NCI-H146 treated with DMSO at 0.1 percent for 48 hours (cell line): Measurements from ENCODE around the gene MOV10L1.
A peak's percentile ranks its signal among the peaks of the same experiment; 100 is the strongest.
"Not testable (repeated sequence)": the region's sequence is repeated elsewhere in the genome, so short reads cannot be mapped to it uniquely, and the experiment has no call there.

Experiments
- DNase-seq: peaks from one replicate; lab custom pipeline; 2025; ENCODE audit not compliant: unreplicated experiment; lab: John Stamatoyannopoulos, UW

The MOV10L1 gene

DNA sequence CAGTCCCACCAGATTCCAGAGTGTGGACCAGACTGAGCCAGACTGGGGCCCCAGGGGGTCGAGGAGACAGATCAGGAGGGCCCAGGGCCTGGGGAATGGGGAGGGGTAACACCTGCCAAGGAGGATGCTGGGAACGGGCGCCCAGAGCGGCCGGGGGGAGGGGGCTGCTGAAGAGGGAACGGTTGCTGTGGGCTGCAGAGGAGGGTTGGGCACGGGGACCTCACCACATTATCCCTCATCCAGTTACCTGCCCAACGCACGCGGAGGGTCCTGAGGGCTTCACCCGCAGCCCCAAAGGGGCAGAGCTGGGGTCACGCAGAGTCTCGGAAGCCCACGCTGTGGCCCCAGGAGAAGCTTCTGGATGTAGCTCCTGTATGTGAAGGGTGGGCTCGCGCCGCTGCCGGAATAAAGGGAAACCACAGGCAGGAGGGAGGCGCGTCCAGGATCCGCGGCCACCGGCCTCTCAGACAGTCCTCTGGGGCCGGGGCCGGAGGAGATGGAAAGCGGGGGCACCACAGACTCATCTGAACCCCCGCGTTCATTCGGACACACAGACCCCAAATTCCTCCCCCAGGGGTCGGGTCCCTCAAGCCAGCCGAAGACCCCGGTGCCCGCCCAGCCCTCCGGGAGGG lies 110.1 kb downstream of the MOV10L1 start:
- no peak for DNase-seq

DNA sequence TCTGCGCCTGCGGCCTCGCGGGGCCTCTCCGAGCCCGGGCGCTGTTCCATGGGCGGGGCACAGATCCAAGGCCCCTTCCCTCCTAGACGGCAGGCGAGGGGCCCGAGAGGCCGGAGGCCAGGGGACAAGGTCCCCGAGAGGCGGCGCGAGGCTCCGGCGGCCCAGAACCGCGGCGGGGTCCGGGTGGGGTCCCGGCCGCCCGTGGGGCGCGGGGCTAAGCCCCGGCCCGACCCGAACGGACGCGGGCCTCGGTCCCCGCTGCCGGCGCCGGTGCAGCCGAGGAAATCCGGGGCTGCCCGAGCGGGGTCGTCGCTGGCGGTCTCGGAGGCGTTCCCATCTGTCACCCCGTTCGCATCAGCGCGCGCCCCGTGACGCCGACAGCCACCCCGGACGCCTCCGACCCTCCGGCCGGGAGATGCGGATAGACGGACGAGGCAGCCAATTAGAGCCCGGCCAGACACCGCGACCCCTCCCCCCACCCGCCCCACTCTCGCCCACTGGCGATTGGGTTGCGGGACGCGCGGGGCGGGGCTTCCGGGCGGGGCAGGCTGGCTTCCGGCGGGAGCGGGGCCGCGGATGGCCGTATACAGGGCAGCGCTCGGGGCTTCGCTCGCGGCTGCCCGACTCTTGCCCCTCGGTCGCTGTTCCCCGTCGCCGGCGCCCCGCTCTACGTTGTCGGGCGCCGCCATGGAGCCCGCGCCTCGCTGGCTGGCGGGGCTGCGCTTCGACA lies 110.8 kb downstream of the MOV10L1 start, which contains the start of gene SELENOO:
TSS of gene SELENOO (plus strand) at position 551 of the 730 bp plus-strand sequence. CDS start at position 577, 26 bp downstream.
- peak; percentile 48 for DNase-seq

- DNase-seq = peak; percentile 2
Observed at GRCh38 chr22:50201191-50202129, 111.7 kb downstream of the MOV10L1 start.

DNA sequence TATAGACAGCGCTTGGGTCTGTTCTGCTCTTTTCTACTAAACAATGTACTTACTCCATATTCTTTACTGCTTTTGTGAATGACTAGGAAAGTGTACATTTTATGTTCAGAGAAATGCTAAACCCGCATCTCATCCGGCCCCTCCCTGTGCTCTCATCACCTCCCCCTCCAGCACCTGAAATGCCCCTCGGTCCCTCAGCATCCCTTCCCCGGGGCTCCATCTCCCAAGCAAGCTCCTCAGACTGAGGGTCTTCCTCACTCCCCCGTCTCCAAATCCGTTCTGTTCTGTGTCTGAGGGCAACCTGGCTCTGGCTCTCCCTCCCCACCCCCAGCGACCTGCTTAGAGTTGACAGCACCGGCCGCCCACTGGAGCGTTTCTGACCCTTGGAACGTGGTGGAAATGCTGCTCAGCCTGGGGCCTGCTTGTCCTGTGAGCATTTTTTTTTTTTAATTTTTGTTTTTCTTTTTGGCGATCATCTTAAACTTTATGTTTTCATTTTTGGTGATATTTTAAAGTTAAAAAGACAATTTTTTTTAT lies 112.4 kb downstream of the MOV10L1 start:
- no peak for DNase-seq

DNA sequence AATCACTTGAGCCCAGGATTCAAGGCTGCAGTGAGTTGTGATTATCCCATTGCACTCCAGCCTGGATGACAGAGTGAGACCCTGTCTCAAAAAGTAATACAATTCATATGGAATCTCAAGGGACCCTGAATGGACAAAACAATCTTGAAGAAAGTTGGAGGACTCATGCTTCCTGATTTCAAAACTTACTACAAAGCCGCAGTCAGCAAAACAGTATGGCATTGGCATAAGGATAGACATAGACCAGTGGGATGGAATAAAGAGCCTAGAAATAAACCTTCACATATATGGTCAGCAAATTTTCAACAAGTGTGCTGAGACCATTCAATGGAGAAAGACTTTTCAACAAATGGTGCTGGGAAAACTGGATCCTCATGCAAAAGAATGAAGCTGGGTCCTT lies 113.5 kb downstream of the MOV10L1 start:
- DNase-seq = no peak

DNA sequence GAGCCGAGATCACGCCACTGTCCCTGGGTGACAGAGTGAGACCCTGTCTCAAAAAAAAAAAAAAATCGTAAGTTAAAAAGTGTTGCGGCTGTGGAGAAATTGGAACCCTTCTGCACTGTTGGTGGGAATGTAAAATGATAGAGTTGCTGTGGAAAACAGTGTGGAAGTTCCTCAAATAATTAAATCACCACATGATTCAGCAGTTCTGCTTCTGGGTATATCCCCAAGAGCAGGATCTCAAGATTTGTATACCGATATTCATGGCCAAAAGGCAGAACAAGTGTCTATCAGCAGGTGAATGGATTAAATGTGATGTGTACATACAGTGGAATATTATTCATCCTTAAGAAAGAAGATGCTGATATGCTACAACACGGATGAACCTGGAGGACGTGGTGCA lies 114.8 kb downstream of the MOV10L1 start:
- DNase-seq = no peak

DNA sequence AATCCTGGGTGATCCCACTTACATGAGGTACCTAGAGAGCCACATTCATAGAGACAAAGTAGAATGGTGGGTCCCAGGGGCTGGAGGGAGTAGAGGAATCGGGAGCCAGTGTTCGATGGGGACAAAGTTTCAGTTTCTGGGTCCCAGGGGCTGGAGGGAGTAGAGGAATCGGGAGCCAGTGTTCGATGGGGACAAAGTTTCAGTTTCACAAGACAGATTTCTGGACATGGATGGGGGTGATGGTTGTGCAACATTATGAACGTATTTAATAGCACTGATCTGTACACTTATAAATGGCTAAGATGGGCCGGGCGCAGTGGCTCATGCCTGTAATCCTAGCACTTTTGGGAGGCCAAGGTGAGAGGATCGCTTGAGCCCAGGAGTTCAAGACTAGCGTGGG lies 115.2 kb downstream of the MOV10L1 start:
- DNase-seq = not testable (repeated sequence)

- no peak for DNase-seq
Observed at GRCh38 chr22:50205781-50206569, 116.2 kb downstream of the MOV10L1 start.

DNA sequence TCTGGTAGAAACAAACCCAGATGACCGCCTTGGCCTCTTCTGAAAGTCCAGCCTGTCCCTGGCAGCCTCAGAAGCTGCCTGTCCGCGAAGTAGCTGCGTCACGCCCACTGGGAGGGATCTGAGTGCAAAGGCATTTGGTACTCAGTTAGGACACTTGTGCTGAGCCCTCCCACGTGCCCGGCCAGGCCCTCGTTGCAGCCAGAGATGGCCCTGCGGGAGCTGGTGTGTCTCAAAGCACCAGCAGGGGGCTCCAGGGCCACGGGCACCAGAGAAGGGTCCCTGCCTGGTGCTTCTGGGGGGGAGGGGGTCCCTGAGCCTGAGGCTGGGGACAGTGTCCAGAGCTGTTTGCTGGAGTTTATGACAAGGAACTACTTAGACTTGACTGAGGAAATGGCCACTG lies 116.8 kb downstream of the MOV10L1 start:
- no peak for DNase-seq

- no peak for DNase-seq
Observed at GRCh38 chr22:50207383-50208140, 117.8 kb downstream of the MOV10L1 start.

DNA sequence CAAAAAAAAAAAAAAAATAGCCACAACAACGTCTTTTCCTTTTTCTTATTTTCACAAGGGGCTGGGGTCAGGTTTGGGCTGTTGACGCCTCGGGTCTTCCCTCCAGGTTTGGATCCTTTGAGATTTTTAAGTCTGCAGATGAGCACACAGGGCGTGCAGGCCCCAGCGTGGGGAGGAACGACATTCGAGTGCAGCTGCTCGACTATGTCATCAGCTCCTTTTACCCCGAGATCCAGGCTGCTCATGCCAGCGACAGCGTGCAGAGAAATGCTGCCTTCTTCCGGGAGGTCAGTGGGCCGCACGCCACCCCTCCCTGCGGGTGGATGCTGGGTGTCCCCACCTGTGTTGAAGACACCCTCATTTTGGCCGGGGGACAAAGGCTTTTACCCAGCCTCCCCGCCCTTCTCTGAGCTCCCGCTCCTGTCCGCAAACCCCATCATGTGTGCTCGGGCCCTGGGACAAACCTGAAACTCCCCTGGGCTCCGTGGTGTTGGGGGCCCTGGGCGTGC lies 118.7 kb downstream of the MOV10L1 start:
- DNase-seq = no peak

- DNase-seq = no peak
Observed at GRCh38 chr22:50208939-50209892, 119.4 kb downstream of the MOV10L1 start.

DNA sequence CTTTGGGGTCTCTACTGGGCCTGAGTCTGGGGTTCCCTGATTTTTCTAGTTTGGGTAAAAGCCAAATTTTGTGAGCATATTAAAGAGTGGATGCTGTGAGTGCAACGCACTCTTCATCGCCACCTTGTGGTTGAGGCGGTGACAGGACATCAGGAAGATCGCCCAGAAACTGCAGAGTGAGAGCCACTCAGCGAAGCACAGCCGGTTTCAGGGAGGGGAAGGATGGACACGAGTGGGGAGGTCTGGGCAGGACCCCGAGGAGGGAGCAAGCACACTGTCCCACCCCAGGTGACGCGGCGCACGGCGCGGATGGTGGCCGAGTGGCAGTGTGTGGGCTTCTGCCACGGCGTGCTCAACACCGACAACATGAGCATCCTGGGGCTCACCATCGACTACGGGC lies 120.1 kb downstream of the MOV10L1 start:
- DNase-seq = no peak

DNA sequence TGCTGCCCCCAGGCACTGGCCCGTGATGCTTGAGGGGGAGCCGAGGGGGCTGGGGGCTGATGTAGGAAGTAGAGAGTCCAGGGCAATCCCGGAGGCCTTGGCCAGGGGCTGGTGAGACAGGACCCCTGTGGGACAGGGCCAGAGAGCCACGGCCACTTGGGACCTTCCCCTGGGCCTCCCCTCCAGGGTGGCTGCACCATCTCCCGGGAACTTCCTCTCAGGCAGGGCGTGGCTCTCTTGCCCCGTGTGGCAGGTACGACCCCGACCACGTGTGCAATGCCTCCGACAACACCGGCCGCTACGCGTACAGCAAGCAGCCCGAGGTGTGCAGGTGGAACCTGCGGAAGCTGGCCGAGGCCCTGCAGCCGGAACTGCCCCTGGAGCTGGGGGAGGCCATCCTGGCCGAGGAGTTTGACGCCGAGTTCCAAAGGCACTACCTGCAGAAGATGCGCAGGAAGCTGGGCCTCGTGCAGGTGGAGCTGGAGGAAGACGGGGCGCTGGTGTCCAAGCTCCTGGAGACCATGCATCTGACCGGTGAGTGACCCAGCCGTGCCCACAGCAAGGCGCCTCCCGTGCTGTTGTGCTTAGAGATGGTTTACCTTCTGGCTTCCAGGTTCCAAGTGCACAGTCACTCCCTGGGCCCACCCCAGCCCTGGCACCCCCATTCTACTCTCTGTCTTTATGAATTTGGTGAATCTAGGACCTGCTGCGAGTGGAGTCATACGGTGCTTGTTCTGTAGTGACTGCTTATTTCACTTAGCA lies 120.8 kb downstream of the MOV10L1 start:
- DNase-seq = no peak

- DNase-seq = no peak
Observed at GRCh38 chr22:50211147-50211546, 121.3 kb downstream of the MOV10L1 start.
